GM12892 (cell line): ENCODE results near the gene HES3.

Source experiments
- DNase-seq: peaks from one replicate; pipeline ENCODE4 v3.0.0; 2011; ENCODE audit not compliant: insufficient read length
- FAIRE-seq: peaks from 2 replicates; lab custom pipeline; 2011; peaks lifted over from hg19 to GRCh38; lab: Jason Lieb, UNC
- POLR2A ChIP-seq: IDR thresholded peaks from 2 replicates; pipeline ENCODE4 v1.6.1; 2011; ENCODE audit warnings: low read depth, low read length, control low read depth
- POLR2AphosphoS5 ChIP-seq: IDR thresholded peaks from 2 replicates; pipeline ENCODE4 v1.6.1; 2011; ENCODE audit warnings: low read depth, low read length, control low read depth
- TAF1 ChIP-seq: IDR thresholded peaks from 2 replicates; pipeline ENCODE4 v1.6.1; 2011; ENCODE audit warnings: low read depth, mild to moderate bottlenecking, control low read depth, low read length, borderline replicate concordance

The HES3 gene

DNA sequence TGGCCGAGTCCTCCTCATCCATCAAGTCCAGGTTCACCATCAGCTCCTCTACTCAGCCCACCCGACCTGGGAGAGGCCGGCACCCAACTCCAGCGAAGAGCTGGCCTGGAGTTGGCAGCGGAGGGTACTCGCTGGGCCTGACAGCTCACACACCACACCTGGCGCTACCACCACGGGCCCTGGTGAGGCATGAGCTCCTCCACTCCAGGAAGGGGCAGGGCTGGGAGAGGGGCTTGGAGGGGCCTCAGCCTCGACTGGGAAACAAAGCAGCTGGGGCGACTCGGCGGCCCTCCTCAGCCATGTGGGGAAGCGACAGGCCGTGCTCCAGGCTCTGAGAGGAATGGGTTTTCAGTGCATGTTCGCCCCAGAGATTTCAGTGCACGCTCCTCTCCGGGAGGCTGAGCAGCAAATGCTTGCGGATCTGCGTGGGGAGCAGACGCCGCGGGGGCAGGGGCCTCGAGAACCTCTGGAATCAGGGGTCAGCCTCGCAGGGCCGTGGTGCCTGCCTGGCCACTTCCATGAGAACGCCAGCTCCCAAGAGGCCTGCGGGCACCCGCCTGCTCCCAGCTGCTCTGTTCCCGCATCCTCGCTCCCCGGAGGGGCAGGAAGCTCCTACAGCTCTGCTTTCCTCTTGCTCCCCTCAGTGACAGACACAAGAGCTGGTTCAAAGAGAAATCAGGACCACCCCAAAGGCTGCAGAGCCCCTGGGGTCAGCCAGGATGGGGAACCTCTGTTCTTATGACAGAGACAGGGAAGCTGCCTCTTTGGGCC lies 35.8 kb downstream of the HES3 start:
- DNase-seq (no peak), FAIRE-seq (no peak)
- TF ChIP-seq TAF1 (no peak), POLR2AphosphoS5 (no peak), POLR2A (no peak)

- TF ChIP-seq POLR2AphosphoS5, result no peak
- no peak for TF ChIP-seq TAF1
- no peak for TF ChIP-seq POLR2A
- DNase-seq (no peak), FAIRE-seq (no peak)
These were observed 36.9 kb downstream of the HES3 start for GRCh38 chr1:6280761-6281451.

- TF ChIP-seq POLR2AphosphoS5, result no peak
- no peak for TF ChIP-seq TAF1
- no peak for TF ChIP-seq POLR2A
- FAIRE-seq (no peak), DNase-seq (no peak)
These were observed 37.8 kb downstream of the HES3 start for GRCh38 chr1:6281511-6282402.

- DNase-seq (no peak), FAIRE-seq (no peak)
- no peak for TF ChIP-seq POLR2A
- no peak for TF ChIP-seq TAF1
- no peak for TF ChIP-seq POLR2AphosphoS5
These were observed 38.7 kb downstream of the HES3 start for GRCh38 chr1:6282577-6283270.

DNA sequence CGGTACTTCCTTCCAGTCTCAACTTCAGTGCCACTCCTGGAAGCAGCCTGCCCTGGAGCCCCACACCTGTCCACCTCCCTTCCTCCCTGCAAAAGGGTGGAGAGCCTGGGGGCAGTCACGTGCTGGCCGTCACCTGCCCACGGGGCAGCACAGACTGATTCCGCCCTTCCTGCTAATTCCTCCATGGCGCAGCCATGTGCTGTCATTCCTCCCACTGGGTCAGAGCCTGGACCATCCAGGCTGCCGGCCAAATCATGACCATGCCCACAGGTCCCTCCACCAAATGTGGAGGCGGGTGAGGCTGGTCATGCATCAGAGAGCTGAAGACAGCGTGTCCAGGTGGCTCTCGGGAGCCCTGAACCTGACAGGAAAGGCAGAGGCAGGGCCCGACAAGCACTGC lies 41.4 kb downstream of the HES3 start:
- no peak for DNase-seq
- TF ChIP-seq POLR2AphosphoS5 (no peak), POLR2A (no peak), TAF1 (no peak)
- FAIRE-seq, result no peak

DNA sequence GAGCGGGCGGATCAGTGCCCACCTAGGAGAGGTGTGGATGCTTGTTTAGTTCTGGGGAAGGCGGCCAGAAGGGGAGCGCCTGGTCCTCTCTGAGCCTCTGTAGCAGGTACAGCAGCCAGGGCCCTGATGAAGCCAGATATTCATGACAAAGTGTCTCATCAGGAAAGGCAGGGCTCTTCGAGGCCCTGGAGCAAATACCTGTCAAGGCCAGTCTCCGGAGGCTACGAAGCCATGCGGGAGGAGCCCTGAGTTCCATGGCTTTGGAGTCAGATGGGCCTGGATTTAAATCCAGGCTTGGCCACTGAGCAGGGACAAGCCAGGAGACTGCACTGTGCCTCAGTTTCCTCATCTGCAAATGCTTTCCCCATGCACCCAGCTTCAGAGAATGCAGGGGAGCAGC lies 42.3 kb downstream of the HES3 start:
- DNase-seq (no peak), FAIRE-seq (no peak)
- TF ChIP-seq POLR2AphosphoS5 (no peak), TAF1 (no peak), POLR2A (no peak)

- no peak for FAIRE-seq
- TF ChIP-seq TAF1 (no peak), POLR2A (no peak), POLR2AphosphoS5 (no peak)
- DNase-seq, result no peak
These were observed 43.0 kb downstream of the HES3 start for GRCh38 chr1:6287029-6287428.

- no peak for FAIRE-seq
- TF ChIP-seq TAF1 (no peak), POLR2A (no peak), POLR2AphosphoS5 (no peak)
- no peak for DNase-seq
These were observed 43.5 kb downstream of the HES3 start for GRCh38 chr1:6287431-6287886.

- no peak for TF ChIP-seq POLR2AphosphoS5
- DNase-seq (no peak), FAIRE-seq (no peak)
These were observed 44.0 kb downstream of the HES3 start for GRCh38 chr1:6288026-6288425.

DNA sequence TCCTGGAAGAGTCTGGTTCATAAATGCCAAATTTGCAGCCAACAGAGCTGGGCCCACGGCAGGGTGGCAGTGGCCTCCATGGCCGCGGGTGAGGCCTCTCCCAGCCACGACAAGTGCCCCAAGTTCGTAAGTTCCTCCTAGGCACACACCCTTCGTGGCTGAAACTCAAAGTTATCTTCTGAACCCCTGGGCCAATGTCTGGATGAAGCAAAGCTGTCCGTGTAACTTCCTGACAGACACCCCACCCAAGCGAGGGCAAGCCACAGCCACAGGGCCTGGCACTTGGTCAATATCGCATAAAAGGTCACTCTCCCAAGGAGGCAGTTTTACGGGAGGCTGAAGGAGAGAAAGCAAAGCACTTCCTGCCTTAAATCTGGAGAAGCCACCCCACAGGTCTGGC lies 44.7 kb downstream of the HES3 start:
- FAIRE-seq, result no peak
- no peak for TF ChIP-seq TAF1
- TF ChIP-seq POLR2AphosphoS5, result no peak
- TF ChIP-seq POLR2A, result no peak
- no peak for DNase-seq

- no peak for TF ChIP-seq POLR2A
- TF ChIP-seq POLR2AphosphoS5, result no peak
- TF ChIP-seq TAF1, result no peak
- DNase-seq, result no peak
- FAIRE-seq, result no peak
These were observed 48.1 kb downstream of the HES3 start for GRCh38 chr1:6292102-6292501.
